Caco-2 (cell line): ENCODE results near the gene DCP1B. TPM values are rescaled to one million over a fixed set of nuclear protein-coding genes. Genes with fewer than 3 reads are reported as not detected.
A peak's percentile ranks its signal among the peaks of the same experiment; 100 is the strongest.

Experiments
- BruUV-seq: library from RNA; stranded (reverse); fragments of 400-500 nt; replicated peaks from 2 replicates; lab custom pipeline; 2021; lab: Mats Ljungman, UMichigan
- CTCF ChIA-PET: fragments of 300-600 bp; sonication (Branson Sonifier 250); formaldehyde crosslinking; loops from one replicate; lab custom pipeline; 2022; ENCODE audit warnings: antibody characterized with exemption; lab: Charles Lee
- POLR2A ChIA-PET: fragments of 300-600 bp; sonication (Branson Sonifier 250); formaldehyde crosslinking; loops from one replicate; lab custom pipeline; 2022; ENCODE audit warnings: antibody characterized with exemption; lab: Charles Lee
- DNase-seq, 2 experiments: peaks; one replicate each; pipeline versions ENCODE4 v3.0.0 to v3.0.0-alpha.2; 2020 to 2022
- H3K27me3 ChIP-seq: replicated peaks from 2 replicates; pipeline ENCODE4 v1.6.0; 2011; ENCODE audit warnings: low read length; ENCODE audit not compliant: control insufficient read depth, insufficient read depth
- H3K36me3 ChIP-seq: 2 replicates; pipeline ENCODE4 v1.5.1; 2011; ENCODE audit warnings: low read length; ENCODE audit not compliant: control insufficient read depth, insufficient read depth
- H3K4me1 ChIP-seq: fragments of 250-450 bp; sonication (Bioruptor Pico); 2 replicates; pipeline ENCODE4 v1.5.1; 2020; ENCODE audit warnings: mild to moderate bottlenecking
- H3K4me3 ChIP-seq: 2 replicates; pipeline ENCODE4 v1.5.1; 2011; ENCODE audit warnings: low read depth, mild to moderate bottlenecking, control low read depth, low read length
- H3K9me3 ChIP-seq: fragments of 250-450 bp; sonication (Bioruptor Pico); 2 replicates; pipeline ENCODE4 v1.5.1; 2020; ENCODE audit warnings: mild to moderate bottlenecking, moderate library complexity
- H3K27ac Mint-ChIP-seq: one replicate; pipeline ENCODE4 v1.8.0; 2022; ENCODE audit warnings: mixed read lengths; ENCODE audit not compliant: unreplicated experiment
- H3K27me3 Mint-ChIP-seq: one replicate; pipeline ENCODE4 v1.8.0; 2022; ENCODE audit warnings: mixed read lengths; ENCODE audit not compliant: insufficient read depth, unreplicated experiment
- H3K36me3 Mint-ChIP-seq: one replicate; pipeline ENCODE4 v1.8.0; 2022; ENCODE audit warnings: mild to moderate bottlenecking, mixed read lengths; ENCODE audit not compliant: insufficient read depth, unreplicated experiment
- H3K4me1 Mint-ChIP-seq: one replicate; pipeline ENCODE4 v1.8.0; 2022; ENCODE audit warnings: low read depth, mixed read lengths; ENCODE audit not compliant: unreplicated experiment
- H3K4me3 Mint-ChIP-seq: one replicate; pipeline ENCODE4 v1.8.0; 2022; ENCODE audit warnings: mild to moderate bottlenecking, moderate library complexity, mixed read lengths; ENCODE audit not compliant: unreplicated experiment
- H3K9me3 Mint-ChIP-seq: one replicate; pipeline ENCODE4 v1.8.0; 2022; ENCODE audit warnings: mixed read lengths; ENCODE audit not compliant: unreplicated experiment
- intact Hi-C: fragments of 100-400 bp; cut with micrococcal nuclease; formaldehyde crosslinking; loops from one replicate; pipeline ENCODE4 v1.10.0; 2022; ENCODE audit not compliant: unreplicated experiment
- total RNA-seq: library from RNA; stranded (reverse); gene quantifications from 2 replicates; pipeline ENCODE4 v1.2.3, GENCODE V29; 2022
- TF ChIP-seq, protein P1 (sequence below), 2 experiments: fragments of 200-600 bp in 1 of 2; IDR thresholded peaks; 1 replicate in 1 of 2; 2 replicates in 1 of 2; pipeline versions ENCODE4 v1.5.1 to v1.8.0; 2011 to 2022; ENCODE audit warnings: antibody characterized with exemption in 1 of 2, control low read depth in 1 of 2, inconsistent platforms in 1 of 2, low read depth in 1 of 2, low read length in 1 of 2, mild to moderate bottlenecking in 1 of 2, moderate library complexity in 1 of 2; ENCODE audit not compliant: insufficient read depth in 1 of 2, severe bottlenecking in 1 of 2, unreplicated experiment in 1 of 2

Gene DCP1B
- total RNA-seq, 1 experiment from 2014 or later: 8.2 TPM

DNA sequence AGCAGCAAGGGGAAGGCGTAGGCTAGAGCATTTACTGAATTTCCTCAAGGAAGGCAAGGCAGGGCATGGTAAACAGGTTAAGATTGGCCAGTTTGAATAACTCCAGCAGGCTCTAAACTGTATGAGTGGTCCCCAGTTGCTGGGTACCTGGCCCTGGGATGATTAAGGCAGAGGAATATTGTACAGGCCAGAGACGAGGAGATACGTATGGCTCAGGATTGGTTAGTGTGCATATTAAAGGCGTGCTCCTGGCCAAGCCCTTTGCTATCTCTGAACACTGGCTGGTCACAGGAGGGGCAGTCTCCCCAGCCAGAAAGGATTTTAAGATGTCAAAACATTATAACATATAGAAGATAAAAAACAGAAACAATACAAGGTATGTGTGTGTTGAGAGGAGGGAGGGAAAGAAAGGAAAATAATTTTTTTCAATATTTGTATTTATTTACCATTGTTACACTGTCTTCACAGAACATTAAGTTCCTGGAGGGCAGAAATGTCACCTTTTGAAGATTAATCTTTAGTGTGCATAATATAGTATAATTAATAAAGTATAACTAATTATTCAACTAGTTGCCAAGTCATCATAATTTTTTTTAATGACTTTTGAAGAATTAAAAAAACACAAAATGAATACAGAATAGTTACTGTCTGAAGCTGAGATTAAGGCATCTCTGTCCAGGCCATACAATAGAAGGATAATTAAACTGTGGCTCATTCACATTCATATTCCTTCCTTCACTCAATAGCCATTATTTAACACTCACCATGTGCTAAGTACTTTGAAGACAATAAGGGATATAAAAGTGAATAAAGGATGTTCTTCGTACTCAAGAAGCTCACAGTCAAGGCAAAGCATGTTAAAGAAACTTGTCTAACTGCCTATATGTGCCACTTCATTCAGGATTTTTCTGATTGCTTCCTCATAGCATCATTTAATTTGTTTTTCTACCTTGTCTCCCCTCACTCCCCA lies 41.9 kb downstream of the DCP1B start:
- H3K27ac Mint-ChIP-seq: no peak overlapping the region

DNA sequence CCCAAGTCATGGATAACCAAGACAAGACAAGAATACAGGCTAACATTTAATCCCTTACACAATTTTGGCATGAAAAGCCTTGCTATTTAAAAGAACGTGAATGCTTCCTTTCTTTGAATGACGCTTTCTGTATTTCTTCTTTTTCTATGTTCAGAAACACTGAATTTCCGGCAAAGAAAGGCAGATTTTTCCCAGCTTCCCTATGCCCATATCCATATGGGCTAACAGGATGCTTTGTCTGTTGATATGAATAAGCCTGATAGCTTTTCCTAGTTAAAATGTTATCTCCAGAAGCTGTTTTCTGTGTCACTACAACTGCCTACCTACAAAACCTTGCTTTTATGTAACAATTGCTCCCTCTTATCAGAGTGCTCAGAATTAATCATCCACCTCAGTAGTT lies 47.5 kb downstream of the DCP1B start:
- no peak for DNase-seq
- H3K27me3 ChIP-seq: no peaks in the 10 kb centered on the region
- no peaks in the 10 kb centered on the region; the same call in 1 of the 2 replicates for H3K9me3 ChIP-seq
- no peak overlapping the region for H3K4me3 Mint-ChIP-seq
- no peaks in the 10 kb centered on the region for H3K36me3 ChIP-seq
- POLR2A ChIA-PET: no interaction called here
- H3K27me3 Mint-ChIP-seq: no peaks in the 10 kb centered on the region
- H3K4me3 ChIP-seq: no peak overlapping the region
- TF ChIP-seq, protein P1, sequence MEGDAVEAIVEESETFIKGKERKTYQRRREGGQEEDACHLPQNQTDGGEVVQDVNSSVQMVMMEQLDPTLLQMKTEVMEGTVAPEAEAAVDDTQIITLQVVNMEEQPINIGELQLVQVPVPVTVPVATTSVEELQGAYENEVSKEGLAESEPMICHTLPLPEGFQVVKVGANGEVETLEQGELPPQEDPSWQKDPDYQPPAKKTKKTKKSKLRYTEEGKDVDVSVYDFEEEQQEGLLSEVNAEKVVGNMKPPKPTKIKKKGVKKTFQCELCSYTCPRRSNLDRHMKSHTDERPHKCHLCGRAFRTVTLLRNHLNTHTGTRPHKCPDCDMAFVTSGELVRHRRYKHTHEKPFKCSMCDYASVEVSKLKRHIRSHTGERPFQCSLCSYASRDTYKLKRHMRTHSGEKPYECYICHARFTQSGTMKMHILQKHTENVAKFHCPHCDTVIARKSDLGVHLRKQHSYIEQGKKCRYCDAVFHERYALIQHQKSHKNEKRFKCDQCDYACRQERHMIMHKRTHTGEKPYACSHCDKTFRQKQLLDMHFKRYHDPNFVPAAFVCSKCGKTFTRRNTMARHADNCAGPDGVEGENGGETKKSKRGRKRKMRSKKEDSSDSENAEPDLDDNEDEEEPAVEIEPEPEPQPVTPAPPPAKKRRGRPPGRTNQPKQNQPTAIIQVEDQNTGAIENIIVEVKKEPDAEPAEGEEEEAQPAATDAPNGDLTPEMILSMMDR (IDR thresholded peaks at IDR 0.05; ENCODE audit: insufficient read depth in 1 of 2, low read depth in 1 of 2, low read length in 1 of 2, severe bottlenecking in 1 of 2, unreplicated experiment in 1 of 2): no peak
- H3K4me1 ChIP-seq: no peaks in the 10 kb centered on the region
- intact Hi-C loops: no loop called here
- H3K27ac Mint-ChIP-seq: no peak overlapping the region
- no peaks in the 10 kb centered on the region for H3K4me1 Mint-ChIP-seq
- no peaks in the 10 kb centered on the region for H3K36me3 Mint-ChIP-seq
- no TSS peak for BruUV-seq
- no peaks in the 10 kb centered on the region for H3K9me3 Mint-ChIP-seq
- CTCF ChIA-PET: no interaction called here

More for the DNA sequence above, 41.9 kb downstream of the DCP1B start:
- H3K4me3 Mint-ChIP-seq: no peak overlapping the region
- no peaks in the 10 kb centered on the region; the same call in 1 of the 2 replicates for H3K9me3 ChIP-seq
- no peaks in the 10 kb centered on the region for H3K4me1 ChIP-seq
- intact Hi-C loops: no loop called here
- BruUV-seq: no TSS peak
- no peaks in the 10 kb centered on the region for H3K4me1 Mint-ChIP-seq
- TF ChIP-seq, protein P1 (IDR thresholded peaks at IDR 0.05; ENCODE audit: insufficient read depth in 1 of 2, low read depth in 1 of 2, low read length in 1 of 2, severe bottlenecking in 1 of 2, unreplicated experiment in 1 of 2): no peak
- no peaks in the 10 kb centered on the region for H3K27me3 ChIP-seq
- no peaks in the 10 kb centered on the region for H3K36me3 Mint-ChIP-seq
- H3K27me3 Mint-ChIP-seq: no peaks in the 10 kb centered on the region
- no peaks in the 10 kb centered on the region for H3K36me3 ChIP-seq
- ChIA-PET CTCF (interaction anchor here (0.6 kb wide), 1 partner anchor 81 kb away, joined by 6 read pairs; no protein-coding TSS in a partner anchor), POLR2A (no interaction called here)
- no peak overlapping the region for H3K4me3 ChIP-seq
- no peak for DNase-seq
- H3K9me3 Mint-ChIP-seq: no peaks in the 10 kb centered on the region

DNA sequence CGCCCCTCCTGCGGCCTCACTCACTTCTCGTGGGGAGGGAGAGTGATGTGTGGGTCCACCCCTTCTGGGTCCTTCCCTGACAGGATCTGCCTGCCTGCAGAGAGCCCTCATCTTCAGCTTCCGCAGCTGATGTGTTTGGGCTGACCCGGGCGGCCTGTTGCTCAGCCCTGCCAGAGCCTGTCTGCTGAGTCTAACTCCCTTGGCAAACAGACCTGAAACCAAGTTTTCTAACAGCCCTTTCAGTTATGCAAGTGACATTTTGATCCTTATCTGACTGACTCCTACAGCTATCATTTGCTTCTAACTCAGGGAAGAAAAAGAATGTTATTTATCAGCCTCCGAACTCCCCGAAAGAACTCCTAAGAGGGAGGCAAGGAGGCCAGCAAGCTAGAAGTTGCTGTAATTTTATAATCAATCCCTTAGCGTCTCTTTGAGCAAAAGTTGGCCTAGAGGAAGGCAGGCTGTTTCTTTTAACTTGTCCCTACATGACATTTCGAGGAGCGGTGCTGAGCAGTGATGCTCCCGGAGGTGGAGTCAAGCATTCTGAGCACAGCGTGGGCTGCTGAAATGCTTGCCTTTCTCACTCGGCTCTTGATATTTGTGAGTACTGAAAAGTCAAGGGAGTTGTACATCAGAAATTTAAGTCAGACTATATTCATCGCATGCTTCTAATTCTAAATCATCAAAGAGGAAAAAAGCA lies 54.3 kb downstream of the DCP1B start:
- H3K27me3 Mint-ChIP-seq: no peaks in the 10 kb centered on the region
- CTCF ChIA-PET: interaction anchor here (0.5 to 2.4 kb wide), 3 partner anchors 10 to 314 kb away, joined by 3 to 13 read pairs (median 8); no protein-coding TSS in a partner anchor

More for the DNA sequence above, 54.3 kb downstream of the DCP1B start:
- BruUV-seq: no TSS peak
- no peaks in the 10 kb centered on the region for H3K4me1 Mint-ChIP-seq
- intact Hi-C loops: no loop called here
- POLR2A ChIA-PET: no interaction called here
- no peaks in the 10 kb centered on the region for H3K36me3 Mint-ChIP-seq
- TF ChIP-seq, protein P1 (IDR thresholded peaks at IDR 0.05; ENCODE audit: insufficient read depth in 1 of 2, low read depth in 1 of 2, low read length in 1 of 2, severe bottlenecking in 1 of 2, unreplicated experiment in 1 of 2): no peak
- H3K4me1 ChIP-seq: no peaks in the 10 kb centered on the region
- no peak overlapping the region for H3K4me3 ChIP-seq
- H3K9me3 Mint-ChIP-seq: no peaks in the 10 kb centered on the region
- DNase-seq: peak in 1 of 2 experiments; percentile 20
- H3K4me3 Mint-ChIP-seq: no peak overlapping the region
- H3K36me3 ChIP-seq: no peaks in the 10 kb centered on the region
- no peak overlapping the region for H3K27ac Mint-ChIP-seq
- no peaks in the 10 kb centered on the region for H3K9me3 ChIP-seq
- no peaks in the 10 kb centered on the region for H3K27me3 ChIP-seq
